Activated naive CD8-positive, alpha-beta T cell (primary cell): Measurements from ENCODE around the gene WDR81.
A peak's percentile ranks its signal among the peaks of the same experiment; 100 is the strongest.

ENCODE experiments used
- H3K27ac Mint-ChIP-seq: one replicate; pipeline ENCODE4 v1.8.0; 2021; ENCODE audit warnings: mixed read lengths
- H3K27me3 Mint-ChIP-seq: one replicate; pipeline ENCODE4 v1.8.0; 2021; ENCODE audit warnings: mixed read lengths
- H3K36me3 Mint-ChIP-seq: one replicate; pipeline ENCODE4 v1.8.0; 2021; ENCODE audit warnings: mixed read lengths
- H3K4me1 Mint-ChIP-seq: one replicate; pipeline ENCODE4 v1.8.0; 2021; ENCODE audit warnings: low read depth, mixed read lengths
- H3K4me3 Mint-ChIP-seq: one replicate; pipeline ENCODE4 v1.8.0; 2021; ENCODE audit warnings: mild to moderate bottlenecking, mixed read lengths
- H3K9me3 Mint-ChIP-seq: one replicate; pipeline ENCODE4 v1.8.0; 2021; ENCODE audit warnings: low read depth, mixed read lengths

WDR81 gene

GRCh38 chr17:1709403-1709951 lies 15.0 kb upstream of the WDR81 start:
- Mint-ChIP-seq H3K27ac (no peak overlapping the region), H3K27me3 (peaks cover 4% of the 10 kb centered on the region), H3K9me3 (no peaks in the 10 kb centered on the region), H3K4me3 (peak overlapping the region; percentile 52), H3K4me1 (peaks cover 21% of the 10 kb centered on the region), H3K36me3 (no peaks in the 10 kb centered on the region)

GRCh38 chr17:1709971-1710806 lies 14.3 kb upstream of the WDR81 start, which contains the start of gene TLCD2:
TSS of gene TLCD2 (minus strand) at chr17:1710377. CDS start at chr17:1710242, 135 bp downstream.
- H3K27ac Mint-ChIP-seq = peak within 1 kb of the TSS; percentile 6
- H3K36me3 Mint-ChIP-seq = no peaks in the 10 kb centered on the region
- peaks cover 24% of the 10 kb centered on the region for H3K4me1 Mint-ChIP-seq
- H3K4me3 Mint-ChIP-seq = peak within 1 kb of the TSS; percentile 74
- no peaks in the 10 kb centered on the region for H3K9me3 Mint-ChIP-seq
- peaks cover 4% of the 10 kb centered on the region for H3K27me3 Mint-ChIP-seq

GRCh38 chr17:1710807-1711553 lies 13.5 kb upstream of the WDR81 start:
- H3K36me3 Mint-ChIP-seq = no peaks in the 10 kb centered on the region

GRCh38 chr17:1711804-1712203 lies 12.7 kb upstream of the WDR81 start:
- peaks cover 4% of the 10 kb centered on the region for H3K27me3 Mint-ChIP-seq
- no peaks in the 10 kb centered on the region for H3K36me3 Mint-ChIP-seq
- H3K9me3 Mint-ChIP-seq = no peaks in the 10 kb centered on the region
- peak overlapping the region; percentile 44 for H3K4me3 Mint-ChIP-seq
- peaks cover 25% of the 10 kb centered on the region for H3K4me1 Mint-ChIP-seq
- H3K27ac Mint-ChIP-seq = no peak overlapping the region

More at GRCh38 chr17:1710807-1711553, 13.5 kb upstream of the WDR81 start:
- Mint-ChIP-seq H3K4me3 (peak overlapping the region; percentile 74), H3K27ac (peak overlapping the region; percentile 6), H3K4me1 (peaks cover 25% of the 10 kb centered on the region), H3K9me3 (no peaks in the 10 kb centered on the region), H3K27me3 (peaks cover 4% of the 10 kb centered on the region)

GRCh38 chr17:1712271-1712670 lies 12.2 kb upstream of the WDR81 start:
- Mint-ChIP-seq H3K4me3 (no peak overlapping the region), H3K27ac (no peak overlapping the region), H3K36me3 (no peaks in the 10 kb centered on the region), H3K27me3 (peaks cover 2% of the 10 kb centered on the region), H3K9me3 (no peaks in the 10 kb centered on the region), H3K4me1 (peaks cover 29% of the 10 kb centered on the region)

GRCh38 chr17:1713160-1713877 lies 11.2 kb upstream of the WDR81 start:
- Mint-ChIP-seq H3K4me1 (peaks cover 39% of the 10 kb centered on the region), H3K4me3 (no peak overlapping the region), H3K27me3 (peaks cover 1% of the 10 kb centered on the region), H3K27ac (no peak overlapping the region), H3K36me3 (no peaks in the 10 kb centered on the region), H3K9me3 (no peaks in the 10 kb centered on the region)

GRCh38 chr17:1713878-1714426 lies 10.6 kb upstream of the WDR81 start:
- H3K27me3 Mint-ChIP-seq = peaks cover 1% of the 10 kb centered on the region
- peaks cover 37% of the 10 kb centered on the region for H3K4me1 Mint-ChIP-seq
- no peaks in the 10 kb centered on the region for H3K9me3 Mint-ChIP-seq
- no peak overlapping the region for H3K27ac Mint-ChIP-seq
- H3K4me3 Mint-ChIP-seq = peak overlapping the region; percentile 57
- no peaks in the 10 kb centered on the region for H3K36me3 Mint-ChIP-seq

GRCh38 chr17:1714427-1714979 lies 10.0 kb upstream of the WDR81 start:
- peaks cover 1% of the 10 kb centered on the region for H3K27me3 Mint-ChIP-seq
- no peak overlapping the region for H3K27ac Mint-ChIP-seq
- no peaks in the 10 kb centered on the region for H3K36me3 Mint-ChIP-seq
- no peaks in the 10 kb centered on the region for H3K9me3 Mint-ChIP-seq
- peak overlapping the region; percentile 68 for H3K4me3 Mint-ChIP-seq
- peaks cover 35% of the 10 kb centered on the region for H3K4me1 Mint-ChIP-seq

- Mint-ChIP-seq H3K36me3 (no peaks in the 10 kb centered on the region), H3K4me3 (peak overlapping the region; percentile 68), H3K27me3 (peaks cover 1% of the 10 kb centered on the region), H3K27ac (no peak overlapping the region), H3K9me3 (no peaks in the 10 kb centered on the region), H3K4me1 (peaks cover 35% of the 10 kb centered on the region)
These were observed 9.3 kb upstream of the WDR81 start for GRCh38 chr17:1714980-1715802.

- Mint-ChIP-seq H3K4me1 (peaks cover 34% of the 10 kb centered on the region), H3K27me3 (peaks cover 1% of the 10 kb centered on the region), H3K4me3 (peak overlapping the region; percentile 94), H3K9me3 (no peaks in the 10 kb centered on the region), H3K27ac (no peak overlapping the region), H3K36me3 (no peaks in the 10 kb centered on the region)
These were observed 8.8 kb upstream of the WDR81 start for GRCh38 chr17:1715803-1716075.

GRCh38 chr17:1716076-1716911 lies 8.2 kb upstream of the WDR81 start:
- Mint-ChIP-seq H3K9me3 (no peaks in the 10 kb centered on the region), H3K4me3 (peak overlapping the region; percentile 94), H3K36me3 (no peaks in the 10 kb centered on the region), H3K27ac (peak overlapping the region; percentile 98), H3K27me3 (peaks cover 1% of the 10 kb centered on the region), H3K4me1 (peaks cover 31% of the 10 kb centered on the region)

- Mint-ChIP-seq H3K27ac (peak overlapping the region; percentile 98), H3K4me3 (peak overlapping the region; percentile 94), H3K36me3 (no peaks in the 10 kb centered on the region), H3K4me1 (peaks cover 28% of the 10 kb centered on the region), H3K27me3 (peaks cover 1% of the 10 kb centered on the region), H3K9me3 (no peaks in the 10 kb centered on the region)
These were observed 7.4 kb upstream of the WDR81 start for GRCh38 chr17:1716912-1717695.
